Fibroblast of peridontal ligament (primary cell): ENCODE measurements around the gene BMP8B.

Experiments used
- DNase-seq: peaks from one replicate; pipeline ENCODE4 v3.0.0-alpha.2; 2010; ENCODE audit errors: extremely low read depth

The BMP8B gene

GRCh38 chr1:39759436-39759726 is 29.3 kb downstream of the BMP8B start:
- no peak for DNase-seq

- DNase-seq: no peak
These were observed 29.9 kb downstream of the BMP8B start for GRCh38 chr1:39758556-39759435.

GRCh38 chr1:39757501-39757900 is 31.2 kb downstream of the BMP8B start:
- no peak for DNase-seq

- DNase-seq: no peak
These were observed 32.6 kb downstream of the BMP8B start for GRCh38 chr1:39755965-39756659.

GRCh38 chr1:39754906-39755504 is 33.7 kb downstream of the BMP8B start:
- no peak for DNase-seq

- DNase-seq: no peak
These were observed 34.6 kb downstream of the BMP8B start for GRCh38 chr1:39754026-39754570.

- no peak for DNase-seq
These were observed 35.3 kb downstream of the BMP8B start for GRCh38 chr1:39753132-39754025.

GRCh38 chr1:39752703-39753102 is 36.0 kb downstream of the BMP8B start:
- no peak for DNase-seq

GRCh38 chr1:39751595-39751994 is 37.1 kb downstream of the BMP8B start:
- no peak for DNase-seq

- DNase-seq: no peak
These were observed 43.5 kb downstream of the BMP8B start for GRCh38 chr1:39745016-39745670.

GRCh38 chr1:39738622-39739366 is 49.9 kb downstream of the BMP8B start, which contains the start of gene PPIE:
PPIE (plus strand) TSS chr1:39738882; CDS start chr1:39738901, 19 bp downstream.
- peak; percentile 81 for DNase-seq

- peak; percentile 26 for DNase-seq
These were observed 51.0 kb downstream of the BMP8B start for GRCh38 chr1:39737546-39738169.

GRCh38 chr1:39735731-39736130 is 52.9 kb downstream of the BMP8B start:
- no peak for DNase-seq

GRCh38 chr1:39733161-39733560 is 55.5 kb downstream of the BMP8B start:
- no peak for DNase-seq

- DNase-seq: no peak
These were observed 55.9 kb downstream of the BMP8B start for GRCh38 chr1:39732730-39733129.

- DNase-seq: no peak
These were observed 58.8 kb downstream of the BMP8B start for GRCh38 chr1:39729842-39730241.

- DNase-seq: no peak
These were observed 59.6 kb downstream of the BMP8B start for GRCh38 chr1:39729030-39729429.

GRCh38 chr1:39727932-39728317 is 60.7 kb downstream of the BMP8B start:
- no peak for DNase-seq

- no peak for DNase-seq
These were observed 61.3 kb downstream of the BMP8B start for GRCh38 chr1:39727221-39727931.
